Endodermal cell (in vitro differentiated cells): ENCODE results near the gene HSF2. TPM values are rescaled to one million over a fixed set of nuclear protein-coding genes. Genes with fewer than 3 reads are reported as not detected.

Experiments
- DNase-seq: peaks from one replicate; pipeline ENCODE4 v3.0.0-alpha.2; 2017
- H3K27ac ChIP-seq: 2 replicates; pipeline ENCODE4 v1.5.1; 2013; ENCODE audit warnings: mild to moderate bottlenecking, low read depth, low read length, moderate library complexity
- H3K27me3 ChIP-seq: 2 replicates; pipeline ENCODE4 v1.6.1; 2013; ENCODE audit warnings: mild to moderate bottlenecking, low read length, moderate library complexity; ENCODE audit not compliant: insufficient read depth, control insufficient read depth, poor library complexity, severe bottlenecking
- H3K36me3 ChIP-seq: 2 replicates; pipeline ENCODE4 v1.7.0; 2013; ENCODE audit warnings: mild to moderate bottlenecking, low read length, moderate library complexity; ENCODE audit not compliant: control insufficient read depth, insufficient read depth
- H3K4me1 ChIP-seq: one replicate; pipeline ENCODE4 v1.7.0; 2013; ENCODE audit warnings: low read length; ENCODE audit not compliant: control insufficient read depth, insufficient read depth
- H3K4me3 ChIP-seq: 2 replicates; pipeline ENCODE4 v1.5.1; 2013; ENCODE audit warnings: mild to moderate bottlenecking, low read length, moderate library complexity
- H3K9ac ChIP-seq: 2 replicates; pipeline ENCODE4 v1.6.1; 2013; ENCODE audit warnings: mild to moderate bottlenecking, low read length, moderate library complexity; ENCODE audit not compliant: poor library complexity, severe bottlenecking; ENCODE audit errors: extremely low read depth
- H3K9me3 ChIP-seq: 2 replicates; pipeline ENCODE4 v1.6.1; 2013; ENCODE audit warnings: mild to moderate bottlenecking, low read length, moderate library complexity; ENCODE audit not compliant: control insufficient read depth
- H3K27ac Mint-ChIP-seq: 2 replicates; pipeline ENCODE4 v1.8.0; 2020; ENCODE audit warnings: mixed read lengths
- H3K27me3 Mint-ChIP-seq: 2 replicates; pipeline ENCODE4 v1.8.0; 2021; ENCODE audit warnings: mild to moderate bottlenecking, mixed read lengths; ENCODE audit not compliant: insufficient read depth
- H3K36me3 Mint-ChIP-seq: 2 replicates; pipeline ENCODE4 v1.8.0; 2020; ENCODE audit warnings: low read depth, mixed read lengths
- H3K4me1 Mint-ChIP-seq: 2 replicates; pipeline ENCODE4 v1.8.0; 2020; ENCODE audit warnings: mixed read lengths
- H3K4me3 Mint-ChIP-seq: 2 replicates; pipeline ENCODE4 v1.8.0; 2020; ENCODE audit warnings: mild to moderate bottlenecking, moderate library complexity, mixed read lengths
- H3K9me3 Mint-ChIP-seq: 2 replicates; pipeline ENCODE4 v1.8.0; 2020; ENCODE audit warnings: mild to moderate bottlenecking, mixed read lengths
- CTCF ChIP-seq: fragments of 200-600 bp; sonication (generic); conservative IDR thresholded peaks from 2 replicates; pipeline ENCODE4 v1.5.0; 2021; ENCODE audit warnings: antibody characterized with exemption, mild to moderate bottlenecking
- WGBS, 2 experiments: methylation state at CpG; one replicate each; pipeline versions ENCODE4 v1.1.5 to v1.1.7; 2013; ENCODE audit warnings: missing lambda C conversion rate in 2 of 2, mixed read lengths in 1 of 2; ENCODE audit not compliant: insufficient coverage in 1 of 2, insufficient read length in 1 of 2; 5-methylcytosine and 5-hydroxymethylcytosine counted together
- total RNA-seq, 2 donors: library from RNA; stranded (reverse); fragmentation: NEBNext Ultra II Directional in 1 of 2; extraction: Animal tissue kit (Norgen Biotek cat#: 25700) in 1 of 2; gene quantifications; 2 replicates in 1 of 2; 3 replicates in 1 of 2; pipeline ENCODE4 v1.2.1, GENCODE V29; 2021

HSF2 gene
- total RNA-seq, 2 donors from 2014 or later: 21.0 to 34.2 TPM

GRCh38 chr6:122360809-122361208, 38.6 kb upstream of the HSF2 start:
- H3K9me3 Mint-ChIP-seq: no peaks in the 10 kb centered on the region
- H3K4me3 Mint-ChIP-seq: no peak overlapping the region
- no peak for TF ChIP-seq CTCF
- no peak for DNase-seq
- Histone ChIP-seq H3K4me3 (no peak overlapping the region), H3K36me3 (no peaks in the 10 kb centered on the region), H3K27me3 (no peaks in the 10 kb centered on the region), H3K9me3 (no peaks in the 10 kb centered on the region), H3K4me1 (no peaks in the 10 kb centered on the region), H3K9ac (no peak overlapping the region), H3K27ac (no peak overlapping the region)
- WGBS, 2 experiments: 79 to 80% methylated on average over 2 to 11 of the region's 11 CpGs
- no peaks in the 10 kb centered on the region for H3K27me3 Mint-ChIP-seq
- no peaks in the 10 kb centered on the region for H3K36me3 Mint-ChIP-seq
- no peaks in the 10 kb centered on the region for H3K4me1 Mint-ChIP-seq
- H3K27ac Mint-ChIP-seq: no peak overlapping the region

- no peaks in the 10 kb centered on the region for H3K9me3 ChIP-seq
- Mint-ChIP-seq H3K36me3 (no peaks in the 10 kb centered on the region), H3K27ac (no peak overlapping the region), H3K27me3 (no peaks in the 10 kb centered on the region), H3K4me3 (no peak overlapping the region), H3K9me3 (no peaks in the 10 kb centered on the region), H3K4me1 (no peaks in the 10 kb centered on the region)
- 85 to 93% methylated on average over 9 to 15 of the region's 15 CpGs for WGBS, 2 experiments
- H3K36me3 ChIP-seq: no peaks in the 10 kb centered on the region
- H3K4me1 ChIP-seq: no peaks in the 10 kb centered on the region
- no peaks in the 10 kb centered on the region for H3K27me3 ChIP-seq
- H3K9ac ChIP-seq: no peak overlapping the region
- no peak for DNase-seq
- H3K4me3 ChIP-seq: no peak overlapping the region
- no peak overlapping the region for H3K27ac ChIP-seq
- peak; percentile 38 for TF ChIP-seq CTCF
Observed at GRCh38 chr6:122361314-122361979, 38.0 kb upstream of the HSF2 start.

GRCh38 chr6:122363769-122364483, 35.5 kb upstream of the HSF2 start:
- H3K27me3 ChIP-seq: no peaks in the 10 kb centered on the region
- no peaks in the 10 kb centered on the region for H3K4me1 ChIP-seq
- 84 to 86% methylated on average over 6 of the region's 6 CpGs for WGBS, 2 experiments
- no peak for DNase-seq
- H3K27me3 Mint-ChIP-seq: peaks cover 2% of the 10 kb centered on the region
- H3K36me3 Mint-ChIP-seq: no peaks in the 10 kb centered on the region
- H3K4me1 Mint-ChIP-seq: no peaks in the 10 kb centered on the region
- no peak overlapping the region for H3K4me3 ChIP-seq
- no peaks in the 10 kb centered on the region for H3K9me3 ChIP-seq
- no peak overlapping the region for H3K27ac Mint-ChIP-seq
- H3K9me3 Mint-ChIP-seq: no peaks in the 10 kb centered on the region
- no peak overlapping the region for H3K4me3 Mint-ChIP-seq
- no peaks in the 10 kb centered on the region for H3K36me3 ChIP-seq
- no peak for TF ChIP-seq CTCF
- H3K9ac ChIP-seq: no peak overlapping the region
- H3K27ac ChIP-seq: no peak overlapping the region
